HG03439 (cell line): ENCODE data around the gene TADA1.

ENCODE experiments used
- ATAC-seq: cut with Tn5 transposase; IDR thresholded peaks from one replicate; pipeline ENCODE4 v1.9.1; 2021; ENCODE audit warnings: mild to moderate bottlenecking, moderate library complexity; ENCODE audit not compliant: unreplicated experiment

The TADA1 gene

GRCh38 chr1:166875734-166876539 lies at the start of gene TADA1:
Gene TADA1, minus strand, starts transcription at chr1:166876264. Its CDS starts 31 bp downstream, at chr1:166876233.
- ATAC-seq: peak; percentile 91

GRCh38 chr1:166924823-166925541 lies 48.9 kb upstream of the TADA1 start:
- ATAC-seq: no peak

- no peak for ATAC-seq
Measured at GRCh38 chr1:166920561-166921475, 44.8 kb upstream of the TADA1 start.

- no peak for ATAC-seq
Measured at GRCh38 chr1:166918956-166919316, 42.9 kb upstream of the TADA1 start.

GRCh38 chr1:166918088-166918955 lies 42.3 kb upstream of the TADA1 start:
- no peak for ATAC-seq

GRCh38 chr1:166915941-166916340 lies 39.9 kb upstream of the TADA1 start:
- no peak for ATAC-seq

GRCh38 chr1:166915042-166915441 lies 39.0 kb upstream of the TADA1 start:
- no peak for ATAC-seq

GRCh38 chr1:166914111-166914510 lies 38.0 kb upstream of the TADA1 start:
- no peak for ATAC-seq

- no peak for ATAC-seq
Measured at GRCh38 chr1:166911624-166912023, 35.6 kb upstream of the TADA1 start.

- peak; percentile 93 for ATAC-seq
Measured at GRCh38 chr1:166910396-166910994, 34.4 kb upstream of the TADA1 start.

GRCh38 chr1:166908942-166909341 lies 32.9 kb upstream of the TADA1 start:
- no peak for ATAC-seq

- ATAC-seq: no peak
Measured at GRCh38 chr1:166907763-166908162, 31.7 kb upstream of the TADA1 start.

- ATAC-seq: no peak
Measured at GRCh38 chr1:166907051-166907450, 31.0 kb upstream of the TADA1 start.

GRCh38 chr1:166906647-166907046 lies 30.6 kb upstream of the TADA1 start:
- ATAC-seq: no peak

- ATAC-seq: no peak
Measured at GRCh38 chr1:166905900-166906299, 29.8 kb upstream of the TADA1 start.

- no peak for ATAC-seq
Measured at GRCh38 chr1:166905136-166905535, 29.1 kb upstream of the TADA1 start.

- no peak for ATAC-seq
Measured at GRCh38 chr1:166903232-166903631, 27.2 kb upstream of the TADA1 start.

GRCh38 chr1:166902279-166902678 lies 26.2 kb upstream of the TADA1 start:
- ATAC-seq: no peak

GRCh38 chr1:166900987-166901386 lies 24.9 kb upstream of the TADA1 start:
- no peak for ATAC-seq

GRCh38 chr1:166899769-166900168 lies 23.7 kb upstream of the TADA1 start:
- no peak for ATAC-seq
